HepG2 (cell line): ENCODE measurements around the gene METTL16. TPM values are rescaled to one million over a fixed set of nuclear protein-coding genes. Genes with fewer than 3 reads are reported as not detected.

ENCODE experiments used
- ATF1 ChIP-seq: IDR thresholded peaks from 2 replicates; pipeline ENCODE4 v1.6.1; 2016; ENCODE audit warnings: mild to moderate bottlenecking, control low read depth
- ATF7-NPFF ChIP-seq: sonication (generic); formaldehyde crosslinking; IDR thresholded peaks from 2 replicates; pipeline ENCODE4 v1.8.1; 2023; ENCODE audit warnings: mild to moderate bottlenecking, low read depth, missing genetic modification reagents, moderate library complexity
- CBFB ChIP-seq: sonication (generic); formaldehyde crosslinking; IDR thresholded peaks from 2 replicates; pipeline ENCODE4 v1.4.0; 2020; ENCODE audit warnings: missing genetic modification reagents
- HNF4A ChIP-seq: sonication (generic); formaldehyde crosslinking; IDR thresholded peaks from 2 replicates; pipeline ENCODE4 v1.4.0; 2020; ENCODE audit warnings: missing genetic modification reagents
- HNRNPK ChIP-seq: fragments of 200-400 bp; formaldehyde crosslinking; IDR thresholded peaks from 2 replicates; pipeline ENCODE4 v1.6.1; 2018; ENCODE audit warnings: low read length, low read depth, moderate library complexity, mild to moderate bottlenecking; ENCODE audit not compliant: poor library complexity, severe bottlenecking
- JARID2 ChIP-seq: sonication (generic); formaldehyde crosslinking; IDR thresholded peaks from 2 replicates; pipeline ENCODE4 v1.8.1; 2023; ENCODE audit warnings: missing genetic modification reagents, inconsistent platforms; ENCODE audit not compliant: insufficient replicate concordance
- NFAT5 ChIP-seq: sonication (generic); formaldehyde crosslinking; IDR thresholded peaks from 2 replicates; pipeline ENCODE4 v1.4.0; 2020; ENCODE audit warnings: missing genetic modification reagents
- NFKB2 ChIP-seq: sonication (generic); formaldehyde crosslinking; IDR thresholded peaks from 2 replicates; pipeline ENCODE4 v1.4.0; 2020; ENCODE audit warnings: missing genetic modification reagents, borderline replicate concordance
- NR0B2 ChIP-seq: sonication (generic); formaldehyde crosslinking; IDR thresholded peaks from 2 replicates; pipeline ENCODE4 v1.4.0; 2020; ENCODE audit warnings: mild to moderate bottlenecking, missing genetic modification reagents
- PHF21A ChIP-seq: sonication (generic); formaldehyde crosslinking; IDR thresholded peaks from 2 replicates; pipeline ENCODE4 v1.5.0; 2020; ENCODE audit warnings: mild to moderate bottlenecking, missing genetic modification reagents
- RELA ChIP-seq: sonication (generic); formaldehyde crosslinking; IDR thresholded peaks from 2 replicates; pipeline ENCODE4 v1.4.0; 2020; ENCODE audit warnings: missing genetic modification reagents
- SAP130 ChIP-seq: IDR thresholded peaks from 2 replicates; pipeline ENCODE4 v1.6.1; 2016; ENCODE audit warnings: low read depth
- SOX13 ChIP-seq, 3 experiments: fragments of 450-650 bp in 1 of 3; sonication (generic) in 1 of 3; formaldehyde crosslinking in 1 of 3; IDR thresholded peaks in 2 of 3; conservative IDR thresholded peaks in 1 of 3; 2 replicates each; pipeline versions ENCODE4 v1.5.0 to v1.6.1; 2016 to 2020; ENCODE audit warnings: antibody characterized with exemption in 1 of 3, mild to moderate bottlenecking in 1 of 3, missing compliant biosample characterization in 1 of 3, missing genetic modification reagents in 1 of 3, moderate library complexity in 1 of 3
- ZFX ChIP-seq: sonication (generic); formaldehyde crosslinking; IDR thresholded peaks from 2 replicates; pipeline ENCODE4 v1.4.0; 2020; ENCODE audit warnings: mild to moderate bottlenecking, low read depth, missing genetic modification reagents, moderate library complexity
- ZNF121 ChIP-seq: sonication (generic); formaldehyde crosslinking; IDR thresholded peaks from 2 replicates; pipeline ENCODE4 v1.5.0; 2020; ENCODE audit warnings: mild to moderate bottlenecking, missing genetic modification reagents
- ZNF367 ChIP-seq: sonication (generic); formaldehyde crosslinking; IDR thresholded peaks from 2 replicates; pipeline ENCODE4 v1.4.0; 2020; ENCODE audit warnings: missing genetic modification reagents, borderline replicate concordance
- ZNF414 ChIP-seq: sonication (generic); formaldehyde crosslinking; IDR thresholded peaks from 2 replicates; pipeline ENCODE4 v1.5.0; 2020; ENCODE audit warnings: missing genetic modification reagents
- ZNF468 ChIP-seq: sonication (generic); formaldehyde crosslinking; IDR thresholded peaks from 2 replicates; pipeline ENCODE4 v1.8.0; 2022; ENCODE audit warnings: mild to moderate bottlenecking, moderate library complexity, missing genetic modification reagents
- ZNF552 ChIP-seq: sonication (generic); formaldehyde crosslinking; IDR thresholded peaks from 2 replicates; pipeline ENCODE4 v1.9.0; 2022; ENCODE audit warnings: missing genetic modification reagents, mild to moderate bottlenecking, borderline replicate concordance
- polyA plus RNA-seq, 8 experiments: library from polyadenylated mRNA; depleted of rRNA in 3 of 8; stranded (reverse) in 7 of 8; unstranded in 1 of 8; fragments of >200 nt; fragmentation: Illumina TruSeq in 4 of 8; extraction: Trizol in 4 of 8; gene quantifications; 2 replicates each; pipeline versions ENCODE4 v1.2.1 to v1.2.3, GENCODE V29; 2011 to 2016; ENCODE audit warnings: low read depth in 4 of 8, missing spikeins in 1 of 8, mixed read lengths in 1 of 8; ENCODE audit not compliant: insufficient read depth in 1 of 8
- total RNA-seq, 5 experiments: library from RNA; depleted of rRNA; stranded (reverse); fragments of >200 nt; fragmentation: Illumina TruSeq; extraction: Trizol; gene quantifications; 2 replicates each; pipeline ENCODE4 v1.2.3, GENCODE V29; 2016; ENCODE audit warnings: low read depth in 1 of 5
- TF ChIP-seq, protein P1 (sequence below): sonication (generic); formaldehyde crosslinking; IDR thresholded peaks from 2 replicates; pipeline ENCODE4 v1.9.0; 2022; ENCODE audit warnings: low read depth, missing genetic modification reagents

Gene METTL16
- total and polyA plus RNA-seq, 2 of the 13 experiments (the other 11 are each of a cell fraction or from before 2014, with no cell fraction given): 11.6 to 18.5 TPM

DNA sequence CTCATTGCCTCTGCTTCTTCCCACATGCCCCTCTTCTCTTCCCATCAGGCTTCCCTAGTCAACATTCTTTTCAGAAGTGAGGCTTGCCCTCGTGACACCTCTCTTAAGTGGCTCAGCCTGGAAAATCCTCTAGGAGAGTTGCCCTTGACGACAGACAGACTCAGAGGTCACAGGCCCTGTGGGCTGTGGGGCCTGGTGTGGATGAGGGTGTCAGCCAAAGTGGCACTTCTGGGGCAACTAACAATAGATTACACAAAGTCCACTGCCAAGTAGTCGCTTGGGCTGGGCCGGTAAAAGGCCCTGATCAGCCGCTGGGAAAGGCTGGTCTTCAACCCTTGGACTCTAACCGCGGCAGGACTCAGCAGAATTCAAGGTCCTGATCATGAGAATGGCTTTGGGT lies 33.7 kb upstream of the METTL16 start (continued):
- no peak for TF ChIP-seq NFAT5 (CRISPR knock-in tag)
- TF ChIP-seq ZNF367 (CRISPR knock-in tag): no peak
- TF ChIP-seq ZNF414 (CRISPR knock-in tag): 0 out of 2 replicates have a peak, but pooled peaks have one; percentile 19
- TF ChIP-seq, protein P1, sequence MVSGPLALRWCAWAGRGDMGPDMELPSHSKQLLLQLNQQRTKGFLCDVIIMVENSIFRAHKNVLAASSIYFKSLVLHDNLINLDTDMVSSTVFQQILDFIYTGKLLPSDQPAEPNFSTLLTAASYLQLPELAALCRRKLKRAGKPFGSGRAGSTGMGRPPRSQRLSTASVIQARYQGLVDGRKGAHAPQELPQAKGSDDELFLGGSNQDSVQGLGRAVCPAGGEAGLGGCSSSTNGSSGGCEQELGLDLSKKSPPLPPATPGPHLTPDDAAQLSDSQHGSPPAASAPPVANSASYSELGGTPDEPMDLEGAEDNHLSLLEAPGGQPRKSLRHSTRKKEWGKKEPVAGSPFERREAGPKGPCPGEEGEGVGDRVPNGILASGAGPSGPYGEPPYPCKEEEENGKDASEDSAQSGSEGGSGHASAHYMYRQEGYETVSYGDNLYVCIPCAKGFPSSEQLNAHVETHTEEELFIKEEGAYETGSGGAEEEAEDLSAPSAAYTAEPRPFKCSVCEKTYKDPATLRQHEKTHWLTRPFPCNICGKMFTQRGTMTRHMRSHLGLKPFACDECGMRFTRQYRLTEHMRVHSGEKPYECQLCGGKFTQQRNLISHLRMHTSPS (CRISPR knock-in tag): peak; percentile 78; the same call in 1 of the 2 replicates
- TF ChIP-seq ZFX (CRISPR knock-in tag): peak; percentile 48; the same call in 1 of the 2 replicates
- TF ChIP-seq SOX13 (IDR thresholded peaks at IDR 0.05): no peak
- TF ChIP-seq SOX13 (CRISPR knock-in tag; conservative IDR thresholded peaks at IDR 0.05 in 1 of 2, IDR thresholded peaks at IDR 0.05 in 1 of 2): peak in 1 of 2 experiments; percentile 49; a peak in 2 of 4 replicates
- no peak for TF ChIP-seq RELA (CRISPR knock-in tag)
- no peak for TF ChIP-seq PHF21A (CRISPR knock-in tag)
- no peak for TF ChIP-seq ATF1 (CRISPR knock-in tag)
- TF ChIP-seq NR0B2 (CRISPR knock-in tag): no peak
- TF ChIP-seq ATF7-NPFF: no peak
- no peak for TF ChIP-seq JARID2 (CRISPR knock-in tag)
- no peak for TF ChIP-seq NFKB2
- TF ChIP-seq ZNF121 (CRISPR knock-in tag): 0 out of 2 replicates have a peak, but pooled peaks have one; percentile 19
- peak; percentile 80 for TF ChIP-seq HNF4A (CRISPR knock-in tag)
- TF ChIP-seq ZNF552 (CRISPR knock-in tag): no peak
- no peak for TF ChIP-seq CBFB
- peak; percentile 26; the same call in 1 of the 2 replicates for TF ChIP-seq SAP130 (CRISPR knock-in tag)
- TF ChIP-seq HNRNPK: no peak
- TF ChIP-seq ZNF468: no peak
